GM12878 (cell line): ENCODE measurements around the gene COL7A1. TPM values are rescaled to one million over a fixed set of nuclear protein-coding genes. Genes with fewer than 3 reads are reported as not detected.

Experiments
- ATAC-seq: fragments of 200-7000 bp; cut with Tn5 transposase; 3 replicates; pipeline ENCODE4 v1.9.1; 2020; ENCODE audit warnings: mild to moderate bottlenecking, moderate library complexity
- BruUV-seq: library from RNA; stranded (reverse); fragments of 400-500 nt; replicated peaks from 2 replicates; lab custom pipeline; 2021; lab: Mats Ljungman, UMichigan
- CTCF ChIA-PET: fragments of 300-600 bp; sonication (Branson Sonifier 250); formaldehyde crosslinking; extraction: SDS; loops from one replicate; lab custom pipeline; 2021; ENCODE audit warnings: inconsistent platforms; lab: Yijun Ruan, JAX
- POLR2A ChIA-PET: fragments of 350-600 bp; formaldehyde crosslinking; extraction: SDS; loops from one replicate; lab custom pipeline; 2021; ENCODE audit warnings: inconsistent platforms; lab: Charles Lee
- RAD21 ChIA-PET: fragments of 300-600 bp; sonication (Branson Sonifier 250); formaldehyde crosslinking; loops from one replicate; lab custom pipeline; 2023; ENCODE audit warnings: antibody characterized with exemption; ENCODE audit not compliant: unreplicated experiment; lab: Charles Lee
- SMC1A ChIA-PET: fragments of 300-600 bp; sonication (Branson Sonifier 250); formaldehyde crosslinking; loops from one replicate; lab custom pipeline; 2023; ENCODE audit not compliant: unreplicated experiment, uncharacterized antibody; lab: Charles Lee
- DNase-seq: peaks from one replicate; pipeline ENCODE4 v3.0.0-alpha.2; 2011; ENCODE audit warnings: low read depth, low spot score
- FAIRE-seq: peaks from 3 replicates; lab custom pipeline; 2011; peaks lifted over from hg19 to GRCh38; lab: Jason Lieb, UNC
- H2AFZ ChIP-seq: 2 replicates; pipeline ENCODE4 v1.6.0; 2011; ENCODE audit warnings: low read depth, low read length, control low read depth; ENCODE audit not compliant: control insufficient read depth
- H3K27ac ChIP-seq: 2 replicates; pipeline ENCODE4 v1.5.1; 2011; ENCODE audit warnings: control low read depth; ENCODE audit not compliant: control insufficient read depth, insufficient read depth
- H3K27me3 ChIP-seq, 2 experiments: replicated peaks in 1 of 2; 2 replicates each; pipeline versions ENCODE4 v1.6.0 to v1.6.1; 2011; ENCODE audit warnings: low read length in 1 of 2; ENCODE audit not compliant: control insufficient read depth in 2 of 2, insufficient read depth in 2 of 2
- H3K36me3 ChIP-seq, 2 experiments: 2 replicates each; pipeline ENCODE4 v1.5.1; 2011; ENCODE audit warnings: low read length in 1 of 2; ENCODE audit not compliant: control insufficient read depth in 2 of 2, insufficient read depth in 2 of 2
- H3K4me1 ChIP-seq: 2 replicates; pipeline ENCODE4 v1.6.1; 2011; ENCODE audit warnings: mild to moderate bottlenecking, low read length, moderate library complexity, mixed read lengths; ENCODE audit not compliant: control insufficient read depth, insufficient read depth
- H3K4me2 ChIP-seq: 2 replicates; pipeline ENCODE4 v1.6.0; 2011; ENCODE audit warnings: control low read depth; ENCODE audit not compliant: control insufficient read depth, insufficient read depth
- H3K4me3 ChIP-seq: fragments of 200-600 bp; sonication (generic); 2 replicates; pipeline ENCODE4 v1.5.1; 2016
- H3K79me2 ChIP-seq: 2 replicates; pipeline ENCODE4 v1.6.0; 2011; ENCODE audit warnings: low read length; ENCODE audit not compliant: control insufficient read depth, insufficient read depth
- H3K9ac ChIP-seq: 2 replicates; pipeline ENCODE4 v1.8.0; 2011; ENCODE audit warnings: low read length, control low read depth, mixed read lengths; ENCODE audit not compliant: control insufficient read depth, insufficient read depth
- H3K9me3 ChIP-seq: replicated peaks from 3 replicates; pipeline ENCODE4 v1.5.1; 2011; ENCODE audit warnings: mild to moderate bottlenecking, low read length; ENCODE audit not compliant: control insufficient read depth, insufficient read depth
- H4K20me1 ChIP-seq: 2 replicates; pipeline ENCODE4 v1.6.0; 2011; ENCODE audit not compliant: control insufficient read depth, insufficient read depth
- CBX5 ChIP-seq: sonication (generic); IDR thresholded peaks from 2 replicates; pipeline ENCODE4 v1.6.1; 2016; ENCODE audit warnings: low read depth, moderate library complexity, mild to moderate bottlenecking, inconsistent platforms
- CREM ChIP-seq: IDR thresholded peaks from 2 replicates; pipeline ENCODE4 v1.6.1; 2014; ENCODE audit warnings: antibody characterized with exemption, low read depth
- HDAC2 ChIP-seq: fragments of 200-600 bp; sonication (generic); IDR thresholded peaks from 2 replicates; pipeline ENCODE4 v1.6.1; 2017
- NFXL1 ChIP-seq: fragments of 450-650 bp; IDR thresholded peaks from 2 replicates; pipeline ENCODE4 v1.6.1; 2017; ENCODE audit warnings: antibody characterized with exemption, mild to moderate bottlenecking, borderline replicate concordance
- PAX5 ChIP-seq: IDR thresholded peaks from 2 replicates; pipeline ENCODE4 v1.6.1; 2011; ENCODE audit warnings: low read depth, low read length, borderline replicate concordance
- ZNF274 ChIP-seq: IDR thresholded peaks from one replicate; pipeline ENCODE4 v1.8.0; 2011; ENCODE audit not compliant: insufficient read length, insufficient read depth
- WGBS: methylation state at CpG from one replicate; pipeline ENCODE4 v1.1.6; 2016; ENCODE audit warnings: low lambda C conversion rate; ENCODE audit not compliant: insufficient replicate concordance, insufficient coverage; ENCODE audit errors: missing lambda C conversion rate; 5-methylcytosine and 5-hydroxymethylcytosine counted together
- in situ Hi-C: fragments of 300-500 bp; cut with MboI; formaldehyde crosslinking; loops from 9 replicates; pipeline ENCODE4 v1.14.3; 2018; ENCODE audit warnings: mixed read lengths
- intact Hi-C: fragments of 100-400 bp; cut with micrococcal nuclease; formaldehyde crosslinking; loops from one replicate; pipeline ENCODE4 v1.14.2; 2022; ENCODE audit not compliant: unreplicated experiment
- polyA plus RNA-seq, 11 experiments: library from polyadenylated mRNA; depleted of rRNA in 4 of 11; unstranded in 6 of 11; stranded (reverse) in 5 of 11; fragments of >200 nt; fragmentation: Nextera tagmentation in 4 of 11; fragmentation: Illumina TruSeq in 1 of 11; extraction: Ambion mirVana in 4 of 11; extraction: Trizol in 1 of 11; gene quantifications; 1 replicate in 1 of 11; 2 replicates in 10 of 11; pipeline versions ENCODE4 v1.2.1 to v1.2.3, GENCODE V29; 2011 to 2016; ENCODE audit warnings: inconsistent platforms in 2 of 11, missing spikeins in 2 of 11, low read depth in 1 of 11
- total RNA-seq, 4 experiments: library from RNA; depleted of rRNA in 3 of 4; stranded (reverse); fragments of >200 nt in 3 of 4; fragmentation: Illumina TruSeq in 1 of 4; extraction: Trizol in 1 of 4; gene quantifications; 2 replicates each; pipeline versions ENCODE4 v1.2.1 to v1.2.3, GENCODE V29; 2013 to 2021
- TF ChIP-seq, protein P1 (sequence below): IDR thresholded peaks from 2 replicates; pipeline ENCODE4 v1.6.1; 2012; ENCODE audit warnings: low read depth, low read length, improper control_type of control experiment
- TF ChIP-seq, protein P2 (sequence below): IDR thresholded peaks from 2 replicates; pipeline ENCODE4 v1.6.1; 2011; ENCODE audit warnings: low read depth, mild to moderate bottlenecking, low read length, moderate library complexity, borderline replicate concordance; ENCODE audit errors: extremely low read depth

The COL7A1 gene
- total and polyA plus RNA-seq, 10 of the 15 experiments (the other 5 are each of a cell fraction or from before 2014, with no cell fraction given) = 0.01 to 1.9 (median 0.29) TPM; not detected in 1

DNA sequence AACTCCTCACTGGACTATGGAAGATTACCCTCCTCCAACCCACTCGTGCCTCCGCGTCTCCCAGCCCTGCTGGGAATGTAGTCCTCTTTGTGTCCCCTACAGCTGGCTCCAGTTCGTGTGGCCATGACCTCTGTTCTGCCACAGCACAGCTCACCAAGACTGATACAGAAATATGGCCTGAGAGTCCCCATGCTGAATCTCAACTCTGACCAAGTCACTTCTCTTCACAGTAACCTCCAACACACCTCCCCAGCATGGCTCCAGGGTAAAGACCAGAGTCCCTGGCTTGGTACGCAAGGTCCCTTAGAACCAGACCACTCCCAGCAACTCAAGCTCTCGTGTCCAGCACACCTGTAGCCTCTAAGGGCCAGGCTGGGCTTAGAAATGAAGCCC, 2.3 kb upstream of the COL7A1 start:
- Histone ChIP-seq H3K9ac (no peak overlapping the region), H3K36me3 (peaks cover 16 to 34% of the 10 kb centered on the region in 2 experiments), H3K27me3 (peaks cover 0 to 9% of the 10 kb centered on the region in 2 experiments; a peak in 2 of 4 replicates), H3K4me1 (no peaks in the 10 kb centered on the region; the same call in 1 of the 2 replicates), H3K4me3 (no peak overlapping the region), H2AFZ (no peak overlapping the region), H3K79me2 (no peaks in the 10 kb centered on the region), H3K9me3 (no peaks in the 10 kb centered on the region), H3K4me2 (no peak overlapping the region), H3K27ac (no peak overlapping the region), H4K20me1 (no peaks in the 10 kb centered on the region)
- ChIA-PET SMC1A (no interaction called here), CTCF (interaction anchor here (0.6 to 1.4 kb wide), 2 partner anchors 38 to 127 kb away, joined by 3 to 4 read pairs; no protein-coding TSS in a partner anchor), RAD21 (interaction anchor here (1.0 kb wide), 1 partner anchor 12 kb away, joined by 3 read pairs; the partner anchor contains the start of gene UQCRC1), POLR2A (no interaction called here)
- ATAC-seq = no peak
- DNase-seq = no peak
- FAIRE-seq = no peak
- intact Hi-C loops = no loop called here
- TF ChIP-seq CREM (no peak), ZNF274 (no peak)
- TF ChIP-seq, protein P1, sequence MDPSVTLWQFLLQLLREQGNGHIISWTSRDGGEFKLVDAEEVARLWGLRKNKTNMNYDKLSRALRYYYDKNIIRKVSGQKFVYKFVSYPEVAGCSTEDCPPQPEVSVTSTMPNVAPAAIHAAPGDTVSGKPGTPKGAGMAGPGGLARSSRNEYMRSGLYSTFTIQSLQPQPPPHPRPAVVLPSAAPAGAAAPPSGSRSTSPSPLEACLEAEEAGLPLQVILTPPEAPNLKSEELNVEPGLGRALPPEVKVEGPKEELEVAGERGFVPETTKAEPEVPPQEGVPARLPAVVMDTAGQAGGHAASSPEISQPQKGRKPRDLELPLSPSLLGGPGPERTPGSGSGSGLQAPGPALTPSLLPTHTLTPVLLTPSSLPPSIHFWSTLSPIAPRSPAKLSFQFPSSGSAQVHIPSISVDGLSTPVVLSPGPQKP = no peak
- WGBS = 82% methylated on average over 6 of the region's 6 CpGs
- BruUV-seq = no TSS peak
- in situ Hi-C loops = no loop called here

DNA sequence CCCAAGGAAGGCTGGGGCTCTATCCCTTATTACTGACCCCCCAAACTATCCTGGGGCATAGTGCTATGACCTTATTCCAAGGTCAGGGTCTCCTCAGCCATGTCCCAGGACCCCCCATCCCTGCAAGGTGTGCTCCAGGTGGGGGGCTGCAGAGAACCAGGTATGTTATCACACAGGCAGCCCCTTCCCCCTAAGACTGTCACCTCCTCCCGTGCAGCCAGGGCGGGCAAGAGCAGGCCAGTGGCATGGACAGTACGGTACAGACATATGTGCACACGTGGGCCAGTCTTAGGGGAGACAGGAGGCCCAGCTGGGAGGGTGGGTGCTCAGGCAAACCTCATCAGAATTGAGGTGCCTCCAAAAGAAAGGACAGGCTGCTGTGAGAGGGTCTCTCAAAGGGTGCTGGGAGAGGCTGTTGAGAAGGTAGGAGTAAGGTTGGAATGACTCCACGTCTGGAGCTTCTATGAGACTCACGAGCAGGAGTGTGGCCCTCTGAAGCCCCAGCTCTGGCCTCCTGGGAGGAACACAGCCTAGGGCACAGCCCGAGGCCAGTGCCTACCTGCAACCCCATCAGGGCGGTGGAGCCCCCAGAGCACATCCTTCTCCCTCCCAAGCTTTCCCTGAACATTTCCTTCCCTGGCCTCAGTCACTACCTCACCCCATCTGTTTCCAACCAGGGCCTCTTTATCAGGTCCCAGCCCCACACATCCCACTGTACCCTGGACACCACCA, 1.7 kb upstream of the COL7A1 start:
- H3K9ac ChIP-seq = no peak overlapping the region
- no peaks in the 10 kb centered on the region for H4K20me1 ChIP-seq
- H3K79me2 ChIP-seq = no peaks in the 10 kb centered on the region
- no peak overlapping the region for H3K4me2 ChIP-seq
- no TSS peak for BruUV-seq
- H3K4me3 ChIP-seq = no peak overlapping the region
- ATAC-seq = no peak
- RAD21 ChIA-PET = interaction anchor here (1.0 kb wide), 1 partner anchor 13 kb away, joined by 3 read pairs; the partner anchor contains the start of gene UQCRC1
- H3K9me3 ChIP-seq = no peaks in the 10 kb centered on the region
- no peaks in the 10 kb centered on the region; the same call in 1 of the 2 replicates for H3K4me1 ChIP-seq
- no peak overlapping the region for H3K27ac ChIP-seq
- POLR2A ChIA-PET = no interaction called here
- TF ChIP-seq NFXL1 (no peak), CBX5 (no peak), PAX5 (no peak), HDAC2 (no peak)
- TF ChIP-seq, protein P2, sequence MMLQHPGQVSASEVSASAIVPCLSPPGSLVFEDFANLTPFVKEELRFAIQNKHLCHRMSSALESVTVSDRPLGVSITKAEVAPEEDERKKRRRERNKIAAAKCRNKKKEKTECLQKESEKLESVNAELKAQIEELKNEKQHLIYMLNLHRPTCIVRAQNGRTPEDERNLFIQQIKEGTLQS = no peak
- peaks cover 16 to 31% of the 10 kb centered on the region in 2 experiments for H3K36me3 ChIP-seq
- peaks cover 0 to 9% of the 10 kb centered on the region in 2 experiments; a peak in 2 of 4 replicates for H3K27me3 ChIP-seq
- intact Hi-C loops = no loop called here
- DNase-seq = no peak
- CTCF ChIA-PET = interaction anchor here (0.6 kb wide), 1 partner anchor 127 kb away, joined by 3 read pairs; no protein-coding TSS in a partner anchor
- in situ Hi-C loops = no loop called here
- SMC1A ChIA-PET = no interaction called here
- no peak for FAIRE-seq
- WGBS = 74% methylated on average over 8 of the region's 8 CpGs
- no peak overlapping the region for H2AFZ ChIP-seq
